GM12891 (cell line): Measurements from ENCODE around the gene RABEP2.

Source experiments
- POLR2A ChIP-seq: IDR thresholded peaks from 2 replicates; pipeline ENCODE4 v1.6.1; 2011; ENCODE audit warnings: low read depth, low read length, control low read depth
- POLR2AphosphoS5 ChIP-seq: IDR thresholded peaks from 2 replicates; pipeline ENCODE4 v1.6.1; 2011; ENCODE audit warnings: low read depth, low read length, control low read depth

GRCh38 chr16:28946681-28947080 is 21.6 kb upstream of the RABEP2 start:
- TF ChIP-seq POLR2A (no peak), POLR2AphosphoS5 (no peak)
